H1 (cell line): Measurements from ENCODE around the gene SUSD5. TPM values are rescaled to one million over a fixed set of nuclear protein-coding genes. Genes with fewer than 3 reads are reported as not detected.

Experiments
- ATF3 ChIP-seq: IDR thresholded peaks from 2 replicates; pipeline ENCODE4 v1.6.1; 2011; ENCODE audit warnings: low read depth, mild to moderate bottlenecking, low read length; ENCODE audit not compliant: insufficient read depth
- KDM1A ChIP-seq: fragments of 200-600, 300-600 bp; sonication (generic); IDR thresholded peaks from 2 replicates; pipeline ENCODE4 v1.7.1; 2016; ENCODE audit warnings: mild to moderate bottlenecking, low read length, borderline replicate concordance
- TCF12 ChIP-seq: IDR thresholded peaks from 2 replicates; pipeline ENCODE4 v1.6.1; 2011; ENCODE audit warnings: low read depth, mild to moderate bottlenecking, low read length
- polyA plus RNA-seq, 7 experiments: library from polyadenylated mRNA; depleted of rRNA in 3 of 7; stranded (reverse) in 5 of 7; unstranded in 2 of 7; fragments of >200 nt in 5 of 7; fragments of 200-250 nt in 2 of 7; gene quantifications; 1 replicate in 5 of 7; 2 replicates in 1 of 7; 4 replicates in 1 of 7; pipeline versions ENCODE4 v1.2.1 to v1.2.3, GENCODE V29; 2011 to 2013; ENCODE audit warnings: missing spikeins in 2 of 7, mixed read lengths in 2 of 7
- total RNA-seq: library from RNA; stranded (reverse); fragmentation: NEBNext Ultra II Directional; extraction: Animal tissue kit (Norgen Biotek cat#: 25700); gene quantifications from 2 replicates; pipeline ENCODE4 v1.2.1, GENCODE V29; 2021

The SUSD5 gene
- total and polyA plus RNA-seq, 2 of the 8 experiments (the other 6 are each of a cell fraction or from before 2014, with no cell fraction given): 0.92 to 3.3 TPM

- no peak for TF ChIP-seq KDM1A
- no peak for TF ChIP-seq TCF12
- no peak for TF ChIP-seq ATF3
Measured at GRCh38 chr3:33212406-33212805, 6.2 kb downstream of the SUSD5 start (continued).
